ENCODE measurements around the gene MAGI2.

Gene MAGI2

GRCh38 chr7:78165854-78166253, 1287.6 kb downstream of the MAGI2 start:
- no peak for TF ChIP-seq CTCF (conservative IDR thresholded peaks at IDR 0.05)
- H3K27ac ChIP-seq, result no peak overlapping the region

- H3K27ac ChIP-seq, result no peak overlapping the region
- no peak for TF ChIP-seq CTCF (conservative IDR thresholded peaks at IDR 0.05)
Measured at GRCh38 chr7:78165454-78165853, 1288.0 kb downstream of the MAGI2 start.

- H3K27ac ChIP-seq, result no peak overlapping the region
- TF ChIP-seq CTCF (conservative IDR thresholded peaks at IDR 0.05), result no peak
Measured at GRCh38 chr7:78164459-78164858, 1289.0 kb downstream of the MAGI2 start.

- TF ChIP-seq CTCF (conservative IDR thresholded peaks at IDR 0.05), result no peak
Measured at GRCh38 chr7:78161781-78162180, 1291.7 kb downstream of the MAGI2 start.

GRCh38 chr7:78159545-78159944, 1293.9 kb downstream of the MAGI2 start:
- no peak overlapping the region for H3K27ac ChIP-seq
- TF ChIP-seq CTCF (conservative IDR thresholded peaks at IDR 0.05), result no peak

More at GRCh38 chr7:78161781-78162180, 1291.7 kb downstream of the MAGI2 start:
- no peak overlapping the region for H3K27ac ChIP-seq

- no peak overlapping the region for H3K27ac ChIP-seq
- no peak for TF ChIP-seq CTCF (conservative IDR thresholded peaks at IDR 0.05)
Measured at GRCh38 chr7:78153285-78153684, 1300.2 kb downstream of the MAGI2 start.

- TF ChIP-seq CTCF (conservative IDR thresholded peaks at IDR 0.05), result no peak
- H3K27ac ChIP-seq, result no peak overlapping the region
Measured at GRCh38 chr7:78151229-78151628, 1302.2 kb downstream of the MAGI2 start.

GRCh38 chr7:78149787-78150186, 1303.7 kb downstream of the MAGI2 start:
- no peak for TF ChIP-seq CTCF (conservative IDR thresholded peaks at IDR 0.05)
- H3K27ac ChIP-seq, result no peak overlapping the region
